ENCODE results near the gene ZNF516.

ZNF516 gene

DNA sequence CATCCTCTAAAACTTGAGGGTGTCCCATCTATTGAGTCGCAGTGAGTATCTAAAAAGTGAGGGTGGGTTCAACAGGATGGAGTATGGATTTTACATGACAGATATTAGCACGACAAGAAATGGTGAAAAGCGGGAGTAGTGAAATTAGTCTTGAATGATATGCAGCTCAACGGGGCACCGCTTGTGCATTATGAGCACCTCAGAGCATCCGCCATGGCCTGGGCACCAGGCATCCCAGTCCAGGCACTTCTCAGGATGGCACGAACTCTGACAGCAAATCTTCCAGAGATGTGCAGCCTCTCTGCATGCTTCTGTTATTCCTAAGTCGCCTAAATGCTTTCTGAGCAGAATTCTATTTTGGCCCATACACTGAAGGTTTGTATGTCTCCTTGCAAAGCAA lies 57.1 kb downstream of the ZNF516 start:
- no peak for DNase-seq (ENCODE audit: low spot score)

GRCh38 chr18:76437011-76437410 lies 58.0 kb downstream of the ZNF516 start:
- DNase-seq (ENCODE audit: low spot score): no peak

GRCh38 chr18:76436342-76436741 lies 58.7 kb downstream of the ZNF516 start:
- no peak for DNase-seq (ENCODE audit: low spot score)

GRCh38 chr18:76435316-76435989 lies 59.6 kb downstream of the ZNF516 start:
- no peak for DNase-seq (ENCODE audit: low spot score)

DNA sequence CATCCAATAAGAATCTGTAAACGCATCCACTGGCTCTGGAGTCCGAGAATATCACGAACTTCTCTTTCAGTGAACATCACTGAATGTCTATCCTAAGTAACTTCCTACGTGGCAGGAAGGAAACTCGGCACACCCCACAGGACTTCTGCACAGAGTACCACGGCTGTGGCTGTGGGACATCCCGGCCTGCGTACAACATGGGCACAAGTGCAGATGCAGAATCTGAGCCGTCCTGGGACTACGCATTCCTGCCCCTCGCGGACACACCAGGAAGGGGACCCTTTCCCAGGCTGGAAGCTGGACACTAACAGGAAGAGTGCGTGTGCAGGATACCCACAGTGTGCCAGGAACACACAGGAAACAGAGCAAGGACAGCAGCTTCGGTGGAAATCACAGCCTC lies 60.6 kb downstream of the ZNF516 start:
- no peak for DNase-seq (ENCODE audit: low spot score)

DNA sequence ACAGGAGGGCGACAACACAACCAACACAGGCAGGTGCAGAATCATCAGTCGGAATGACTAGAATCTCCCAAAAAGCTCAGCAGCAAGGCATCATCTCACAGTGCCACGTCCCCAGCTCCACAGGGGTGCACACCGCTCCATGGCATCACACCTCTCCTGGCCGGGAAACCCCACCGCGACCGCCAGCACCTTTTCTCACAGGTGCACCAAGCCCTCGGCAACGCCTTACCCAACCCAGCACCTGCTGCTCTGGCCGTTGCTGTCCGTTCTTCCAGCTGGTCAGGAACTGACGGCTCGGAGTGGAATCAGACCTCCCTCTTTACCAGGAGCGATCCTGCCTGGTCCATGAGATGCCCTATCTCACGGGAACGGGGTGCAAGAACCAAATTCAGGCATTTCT lies 61.3 kb downstream of the ZNF516 start:
- DNase-seq (ENCODE audit: low spot score): no peak

GRCh38 chr18:76432970-76433767 lies 61.9 kb downstream of the ZNF516 start:
- no peak for DNase-seq (ENCODE audit: low spot score)

DNA sequence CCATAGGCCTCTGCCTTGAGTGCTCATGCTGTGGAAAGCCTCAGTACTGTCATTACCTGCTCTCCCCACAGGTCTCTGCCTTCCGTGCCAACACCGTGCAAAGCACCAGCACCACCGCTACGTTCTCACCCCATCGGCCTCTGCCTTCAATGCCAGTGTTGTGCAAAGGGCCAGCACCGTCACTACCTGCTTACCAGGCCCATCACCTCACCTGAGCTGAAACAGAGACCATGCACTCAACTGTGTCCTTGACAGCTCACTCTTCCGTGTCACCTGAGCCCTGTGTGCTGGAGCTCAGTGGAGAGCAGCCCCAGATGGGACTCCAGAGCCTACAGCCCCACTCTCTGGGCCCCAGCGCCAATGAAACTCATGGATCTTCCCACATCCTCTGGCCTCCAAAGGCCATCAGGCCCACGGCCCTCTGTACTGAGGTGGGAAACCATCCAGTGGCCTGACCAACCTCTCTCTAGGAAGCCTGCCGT lies 62.7 kb downstream of the ZNF516 start:
- DNase-seq (ENCODE audit: low spot score): no peak

DNA sequence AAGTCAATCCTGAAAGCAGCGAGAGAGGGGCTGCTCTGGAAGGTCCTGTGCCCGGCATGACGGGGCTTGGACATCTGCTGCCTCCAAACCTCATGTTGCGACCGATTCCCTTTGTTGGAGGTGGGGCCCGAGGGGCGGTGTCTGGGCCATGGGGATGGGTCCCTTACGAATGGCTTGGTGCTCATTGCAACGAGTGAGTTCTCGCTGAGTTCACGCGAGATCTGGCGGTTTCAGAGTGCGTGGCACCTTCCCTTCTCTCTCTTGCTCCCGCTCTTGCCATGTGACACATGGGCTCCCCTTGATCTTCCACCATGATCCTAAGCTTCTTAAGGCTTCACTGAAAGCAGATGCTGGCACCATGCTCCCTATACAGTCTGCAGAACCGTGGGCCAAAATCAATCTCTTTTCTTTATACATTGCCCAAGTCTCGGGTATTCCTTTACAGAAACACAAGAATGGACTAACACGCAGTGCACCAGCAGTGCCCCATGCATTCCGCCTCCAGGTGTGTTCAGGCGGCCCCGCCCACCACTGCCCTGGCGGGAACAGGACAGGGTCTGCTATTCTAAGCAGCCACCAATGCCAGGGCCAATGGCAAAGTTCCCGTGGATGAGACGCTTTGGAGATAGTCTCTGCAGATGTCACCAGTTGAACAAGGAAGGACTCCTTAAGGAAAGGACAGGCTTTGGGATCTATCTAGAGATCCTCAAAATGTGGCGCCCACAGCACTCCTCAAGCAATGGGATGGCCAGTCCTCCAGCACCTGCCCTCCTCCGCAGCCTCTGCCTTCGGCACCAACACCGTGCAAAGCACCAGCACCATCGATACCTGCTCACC lies 63.4 kb downstream of the ZNF516 start:
- no peak for DNase-seq (ENCODE audit: low spot score)

DNA sequence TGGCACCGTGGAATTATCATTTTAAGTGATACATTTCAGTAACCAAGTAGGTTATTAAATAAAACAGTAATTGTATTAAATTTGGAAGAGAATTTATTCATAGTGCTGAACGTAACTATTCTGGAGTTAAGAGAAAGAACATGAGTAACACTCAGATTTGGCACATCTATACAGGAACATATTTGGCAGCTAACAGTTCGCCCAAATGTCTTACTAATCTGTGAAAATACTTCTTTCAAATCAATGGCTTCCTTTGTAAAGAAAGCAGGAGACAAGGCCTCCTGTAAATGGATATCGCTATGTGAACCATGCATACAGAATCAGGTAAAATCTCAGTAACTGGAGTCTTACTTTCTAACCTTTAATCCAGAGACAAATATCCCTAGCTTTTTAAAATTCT lies 64.4 kb downstream of the ZNF516 start:
- no peak for DNase-seq (ENCODE audit: low spot score)

DNA sequence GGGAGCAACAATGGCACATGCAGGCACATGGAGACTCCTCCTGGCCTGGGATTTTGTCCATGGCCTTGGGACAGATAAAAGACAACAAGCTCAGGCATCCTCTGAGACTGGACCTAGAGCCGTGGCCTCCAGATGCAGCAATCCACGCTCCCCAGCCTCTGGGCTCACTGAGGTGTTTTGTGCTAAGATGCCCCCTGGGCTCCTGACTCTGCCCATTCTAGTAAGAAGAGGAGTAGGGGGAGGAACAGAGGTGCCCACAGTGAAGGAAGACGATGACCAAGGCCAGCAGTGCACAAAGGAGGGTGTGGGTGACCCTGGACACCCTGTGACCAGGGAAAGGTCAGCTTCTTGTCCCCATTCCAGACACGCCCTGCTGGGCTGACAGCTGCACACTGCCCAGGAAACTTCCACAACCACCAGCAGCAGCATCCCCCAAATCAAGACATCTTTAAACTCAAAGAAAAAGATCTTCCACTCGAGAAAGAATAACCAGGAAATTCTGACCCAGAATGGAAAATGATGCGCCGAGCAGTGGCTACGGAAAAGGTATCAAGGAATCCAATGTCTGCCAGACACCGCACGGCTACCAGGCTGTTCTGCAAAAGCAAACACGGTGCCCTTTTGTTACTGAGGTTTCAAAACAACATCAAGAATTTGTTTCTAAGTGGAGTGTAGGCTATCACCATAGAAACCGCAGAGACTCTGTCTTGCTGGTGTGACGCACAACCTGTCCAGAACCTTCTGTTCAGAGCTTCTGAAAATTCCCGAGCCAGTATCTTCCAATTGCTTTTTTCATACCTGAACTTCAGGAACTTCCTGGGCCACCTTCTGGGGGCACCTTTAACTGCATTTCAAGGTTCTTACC lies 65.5 kb downstream of the ZNF516 start:
- DNase-seq (ENCODE audit: low spot score): no peak

DNA sequence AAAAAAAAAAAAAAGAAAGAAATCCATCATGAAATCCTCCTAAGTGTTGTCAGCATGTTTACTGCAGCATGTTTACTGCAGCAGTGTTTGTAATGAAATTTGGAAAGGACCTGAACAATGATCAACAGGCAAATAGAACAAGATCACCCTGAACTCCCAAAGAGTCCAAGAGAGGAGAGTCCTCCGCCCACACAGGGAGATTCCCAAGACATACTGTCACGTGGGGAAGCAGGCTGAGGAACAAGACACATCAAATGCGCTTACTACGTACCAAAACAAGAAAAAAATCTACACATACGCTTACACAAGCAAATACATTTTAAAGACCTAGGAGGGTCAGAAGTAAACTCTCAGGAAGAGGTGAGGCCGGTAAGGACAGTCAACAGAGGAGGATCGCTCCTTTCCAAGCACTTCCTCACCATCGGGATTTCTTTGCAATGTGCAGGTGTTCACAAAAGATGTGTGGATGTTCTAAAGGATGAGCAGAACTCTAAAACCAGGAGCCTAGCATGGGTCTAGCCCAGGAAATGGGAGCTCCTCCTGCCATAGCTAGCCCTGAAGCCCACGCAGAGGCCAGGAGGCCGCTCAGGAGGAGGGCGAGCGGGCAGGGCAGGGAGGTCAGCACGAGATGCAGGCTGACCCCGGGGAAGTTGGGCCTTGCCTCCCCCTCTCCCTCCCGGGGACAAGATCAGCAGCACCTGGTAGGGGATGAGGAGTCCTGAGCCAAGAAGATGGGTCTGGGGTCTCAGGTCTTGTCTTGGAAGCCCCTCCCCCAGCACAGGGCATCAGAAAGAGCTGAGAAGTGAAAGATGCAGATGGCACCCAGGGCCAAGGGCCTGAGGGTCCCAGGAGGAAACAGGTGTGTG lies 66.4 kb downstream of the ZNF516 start:
- DNase-seq (ENCODE audit: low spot score): no peak

GRCh38 chr18:76426737-76427305 lies 68.2 kb downstream of the ZNF516 start:
- no peak for DNase-seq (ENCODE audit: low spot score)

DNA sequence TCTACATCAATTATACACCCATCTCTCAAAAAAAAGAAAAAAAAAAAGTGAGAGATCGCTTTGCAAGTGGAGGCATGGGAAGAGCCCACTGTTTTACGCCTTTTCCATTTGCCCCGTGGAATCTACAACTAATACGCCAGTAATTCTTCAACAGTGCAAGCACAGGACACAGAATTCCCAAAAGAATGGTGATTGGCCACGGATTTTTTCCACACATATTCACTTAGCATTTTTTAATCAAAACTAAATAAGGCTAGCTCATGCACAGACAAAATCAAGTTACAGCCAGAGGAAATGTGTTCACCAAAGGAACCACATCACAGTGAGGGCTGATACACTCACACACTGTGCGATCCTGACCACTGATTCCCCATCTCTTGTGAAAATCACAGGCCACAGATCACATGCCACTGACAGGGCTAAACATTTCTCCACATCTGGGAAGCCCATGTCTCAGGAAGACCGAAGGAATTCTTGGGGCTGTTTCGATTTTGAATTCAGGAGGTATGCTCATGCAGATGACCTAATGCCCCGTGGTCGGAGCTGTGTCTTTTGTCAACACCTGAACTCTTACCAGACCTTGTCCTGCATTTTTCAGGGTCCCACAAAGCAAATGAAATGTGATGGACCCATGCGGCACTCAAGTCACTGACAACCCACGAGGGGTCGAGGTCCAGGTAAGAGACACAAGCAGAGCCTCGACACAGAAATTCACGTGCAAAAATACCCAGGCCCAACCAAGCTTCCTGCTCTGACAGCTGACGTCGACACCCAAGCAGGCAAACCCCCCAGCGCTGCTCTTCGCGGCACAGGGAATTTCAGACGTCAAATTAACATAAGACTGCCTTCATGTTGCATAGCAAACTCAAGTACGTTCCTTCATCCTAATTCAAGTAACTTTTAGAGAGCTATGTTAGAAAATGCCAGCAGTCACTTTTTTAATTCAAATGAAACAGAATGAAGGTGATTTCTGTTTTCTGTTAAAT lies 69.6 kb downstream of the ZNF516 start:
- DNase-seq (ENCODE audit: low spot score): no peak

DNA sequence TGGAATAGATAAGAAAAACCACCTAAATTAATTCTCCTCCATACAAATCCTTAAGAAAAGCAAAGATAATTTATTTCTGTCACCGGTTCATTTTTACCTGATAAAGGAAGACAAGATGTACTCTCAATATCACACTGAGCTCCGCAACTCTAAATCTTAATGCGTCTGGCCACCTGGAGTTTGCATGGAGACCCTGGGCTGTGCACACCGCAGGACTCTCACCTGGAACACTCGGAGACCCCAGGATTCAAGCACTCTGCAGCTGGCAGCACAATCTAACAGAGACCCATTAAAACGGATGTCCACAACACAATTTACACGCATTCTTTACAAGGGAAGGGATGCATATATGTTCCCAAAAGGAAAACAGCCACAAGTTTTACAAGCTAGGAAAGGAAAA lies 72.2 kb downstream of the ZNF516 start:
- DNase-seq (ENCODE audit: low spot score): no peak

DNA sequence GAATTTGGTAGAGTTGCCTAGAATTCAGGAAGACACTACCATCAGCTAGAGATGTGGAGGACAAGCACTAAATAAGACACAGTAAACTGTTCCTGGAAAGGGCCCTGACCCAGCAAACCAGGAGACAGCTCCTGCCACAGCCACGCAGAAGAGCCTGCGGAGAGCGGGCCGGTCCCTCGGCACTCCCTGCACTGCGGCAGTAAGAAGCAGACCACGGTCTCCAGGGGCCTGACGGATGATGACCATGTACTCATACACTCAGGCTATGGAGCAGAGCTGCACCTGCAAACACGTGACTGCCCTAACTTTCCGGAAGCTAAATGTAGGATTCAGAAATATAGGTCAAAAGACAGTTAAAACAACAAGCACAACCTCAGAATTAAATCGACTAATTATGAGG lies 72.9 kb downstream of the ZNF516 start:
- no peak for DNase-seq (ENCODE audit: low spot score)

GRCh38 chr18:76421685-76422078 lies 73.4 kb downstream of the ZNF516 start:
- DNase-seq (ENCODE audit: low spot score): no peak

DNA sequence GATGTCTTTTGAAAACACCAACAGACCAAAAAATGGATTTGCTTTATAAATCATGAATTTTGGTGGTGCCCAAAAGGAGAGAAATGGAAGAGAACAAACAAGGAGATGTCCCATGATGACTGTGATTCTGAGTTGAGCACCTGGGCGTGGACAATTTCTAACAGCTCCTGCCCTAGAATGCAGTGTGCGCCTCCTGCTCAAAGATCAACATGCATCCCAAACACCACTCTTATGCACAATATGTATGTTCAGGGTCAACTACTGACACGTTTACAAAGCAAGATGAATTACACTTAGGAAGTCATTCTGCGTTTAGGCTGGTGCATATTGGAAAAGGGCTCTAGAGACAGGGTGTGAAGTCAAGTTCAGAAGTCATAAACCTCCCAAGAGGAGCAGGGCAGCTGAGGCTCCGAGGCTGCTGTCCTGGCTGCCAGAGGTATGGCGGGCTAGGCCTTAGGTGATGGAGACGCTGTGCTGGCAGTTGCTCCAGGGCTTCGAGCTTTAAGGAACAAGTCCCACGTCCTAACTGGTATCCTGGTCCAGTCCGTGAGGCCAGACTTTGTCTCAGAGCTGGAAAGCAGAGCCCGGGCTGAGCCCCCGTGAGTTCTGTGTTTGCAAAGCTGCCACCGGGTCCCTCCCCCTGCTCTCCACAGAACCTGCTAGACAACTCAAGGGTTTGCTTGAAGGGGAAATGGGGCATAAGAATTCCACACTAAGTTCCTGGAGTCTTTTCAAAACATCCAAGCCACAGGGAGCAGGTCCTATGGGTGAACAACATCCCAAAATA lies 74.0 kb downstream of the ZNF516 start:
- no peak for DNase-seq (ENCODE audit: low spot score)
